Left renal pelvis (tissue), 4 donors: Measurements from ENCODE around the gene NUDT2. TPM values are rescaled to one million over a fixed set of nuclear protein-coding genes. Genes with fewer than 3 reads are reported as not detected.

ENCODE experiments used
- DNase-seq, 4 donors: peaks; one replicate each; pipeline ENCODE4 v3.0.0-alpha.2; 2013; ENCODE audit warnings: low read depth in 4 of 4, low spot score in 3 of 4
- polyA plus RNA-seq, 4 donors: library from polyadenylated mRNA; unstranded; fragments of 120-200 nt; gene quantifications; one replicate each; pipeline ENCODE4 v1.2.1, GENCODE V29; 2013; ENCODE audit not compliant: insufficient read length in 4 of 4

Gene NUDT2
- polyA plus RNA-seq, 4 donors = 21.0 to 30.3 (median 22.5) TPM

GRCh38 chr9:34382054-34382453 is 52.7 kb downstream of the NUDT2 start:
- DNase-seq = no peak

- DNase-seq = no peak
These were observed 53.5 kb downstream of the NUDT2 start for GRCh38 chr9:34382879-34383278.

- no peak for DNase-seq
These were observed 54.5 kb downstream of the NUDT2 start for GRCh38 chr9:34383904-34384303.

GRCh38 chr9:34384368-34385165 is 55.2 kb downstream of the NUDT2 start:
- no peak for DNase-seq

GRCh38 chr9:34385561-34386230 is 56.3 kb downstream of the NUDT2 start:
- no peak for DNase-seq

- no peak for DNase-seq
These were observed 57.3 kb downstream of the NUDT2 start for GRCh38 chr9:34386656-34387055.

- DNase-seq = no peak
These were observed 57.9 kb downstream of the NUDT2 start for GRCh38 chr9:34387239-34387638.

GRCh38 chr9:34392511-34392910 is 63.1 kb downstream of the NUDT2 start:
- no peak for DNase-seq

Other genes starting within 250 kb of the NUDT2 start
- gene DCAF12, start 202.9 kb upstream of the NUDT2 start, polyA plus RNA-seq = 10 to 100 TPM; 60.5 to 66.2 (median 63.3) TPM
- gene UBAP1, start 150.5 kb upstream of the NUDT2 start, polyA plus RNA-seq = 10 to 100 TPM; 48.9 to 62.0 (median 58.6) TPM
- 1 to 10 TPM; 3.1 to 6.8 (median 5.8) TPM for gene KIF24, start 301 bp upstream of the NUDT2 start, polyA plus RNA-seq
- 1 to 10 TPM; 2.9 to 9.5 (median 7.5) TPM for gene MYORG, start 47.3 kb downstream of the NUDT2 start, polyA plus RNA-seq
- 10 to 100 TPM; 11.9 to 13.9 (median 12.5) TPM for gene FAM219A, start 129.0 kb downstream of the NUDT2 start, polyA plus RNA-seq
- gene DNAI1, start 129.2 kb downstream of the NUDT2 start, polyA plus RNA-seq = 1 to 10 TPM in 3 of 4 donors, under 1 TPM in 1; 0.15 to 3.2 (median 2.0) TPM
- gene ENHO, start 193.4 kb downstream of the NUDT2 start, polyA plus RNA-seq = 1 to 10 TPM in 3 of 4 donors, under 1 TPM in 1; 0.82 to 3.6 (median 1.7) TPM